ENCODE measurements around the gene IPO11. TPM values are rescaled to one million over a fixed set of nuclear protein-coding genes. Genes with fewer than 3 reads are reported as not detected.

IPO11 gene
- total RNA-seq = 29.9 TPM
- long read RNA-seq, full-length matches to known transcripts = 21 of 41 reads
- long read RNA-seq, partial matches to known transcripts = 3 of 41 reads
- long read RNA-seq, other reads (novel, unspliced or antisense) = 17 of 41 reads

DNA sequence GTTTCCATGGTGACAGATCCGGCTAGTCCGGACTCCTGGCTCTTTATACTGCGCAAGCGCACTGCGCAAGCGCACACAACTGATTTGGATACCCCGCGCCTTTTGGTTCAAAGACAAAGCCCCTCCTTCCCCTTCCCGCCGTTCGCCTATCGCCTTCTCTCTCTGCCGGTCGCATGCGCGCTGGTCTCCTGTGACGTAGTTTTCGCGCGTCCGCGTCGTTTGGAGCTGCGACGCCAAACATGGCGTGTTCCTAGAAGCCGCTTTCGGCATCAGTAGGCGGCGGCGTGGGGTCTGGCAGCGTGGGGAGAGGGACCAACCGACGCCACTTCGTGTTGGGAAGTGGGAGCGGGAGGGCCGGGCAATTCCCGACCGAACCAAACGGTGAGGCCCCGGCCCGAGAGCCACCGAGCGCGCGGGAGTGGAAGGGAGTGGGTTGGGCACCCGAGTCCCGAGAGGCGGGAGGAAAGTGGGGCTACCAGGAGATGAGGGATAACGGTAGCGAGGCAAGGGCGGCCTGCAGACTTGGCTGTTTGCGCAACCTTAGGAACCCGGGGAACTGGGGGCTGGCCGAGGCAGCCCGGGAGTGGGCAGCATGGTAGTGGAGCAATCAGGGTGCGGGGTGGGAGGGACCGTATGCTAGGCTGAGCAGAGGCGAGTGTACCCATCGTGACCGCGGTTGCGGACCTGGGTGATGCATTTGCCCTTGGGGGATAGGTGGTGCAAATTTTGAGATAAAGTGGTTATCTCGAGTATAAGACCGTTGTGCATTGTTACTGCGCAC lies at the start of gene IPO11:
Gene IPO11, plus strand, starts transcription at position 215 of the 781 bp plus-strand sequence. CDS start 24,517 bp downstream, outside the sequence.
- peak; percentile 99 for ATAC-seq (ENCODE audit: poor library complexity)
- peak; percentile 99 for DNase-seq
- intact Hi-C loops (cut with DNase I) = no loop called here

GRCh38 chr5:62369039-62369438 lies 43.5 kb upstream of the IPO11 start:
- DNase-seq (no peak), ATAC-seq (ENCODE audit: poor library complexity) (no peak)

DNA sequence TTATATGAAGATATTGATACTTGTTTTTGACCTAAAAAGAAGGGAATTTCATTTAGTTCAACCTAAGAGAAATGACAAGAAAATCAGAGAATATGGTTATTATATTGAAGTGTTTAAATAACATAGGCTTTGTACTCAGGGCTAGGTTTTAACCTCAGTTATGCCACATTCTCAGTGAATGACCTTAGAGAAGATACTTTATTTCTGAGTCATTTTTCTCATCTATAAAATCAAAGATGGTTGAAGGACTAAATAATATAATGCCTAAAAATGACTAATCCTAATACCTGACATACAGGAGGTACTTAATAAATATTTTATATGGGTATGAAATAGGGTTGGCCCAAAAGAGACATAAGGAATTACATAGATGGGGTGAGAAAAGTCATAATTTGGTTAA lies 41.2 kb upstream of the IPO11 start:
- DNase-seq = no peak
- ATAC-seq (ENCODE audit: poor library complexity) = no peak
- intact Hi-C loops (cut with DNase I) = no loop called here

More at GRCh38 chr5:62369039-62369438, 43.5 kb upstream of the IPO11 start:
- intact Hi-C loops (cut with DNase I) = no loop called here

DNA sequence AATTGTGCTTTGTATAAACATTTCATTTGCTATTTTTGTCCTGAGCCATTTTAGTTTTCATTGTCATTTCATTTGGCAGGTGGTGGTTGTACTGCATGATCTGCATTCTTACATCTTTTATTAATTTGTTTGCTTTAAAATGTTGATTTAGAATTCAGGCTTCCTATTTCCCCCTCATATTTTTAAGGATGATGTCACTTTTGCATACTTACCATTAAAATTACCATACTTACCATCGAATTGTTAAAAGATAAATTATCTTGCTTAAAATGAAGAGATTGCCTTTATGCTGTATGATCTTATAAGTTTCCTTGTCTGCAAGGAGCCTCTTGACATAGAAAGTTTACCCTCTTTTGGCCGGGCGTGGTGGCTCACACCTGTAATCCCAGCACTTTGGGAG lies 40.0 kb upstream of the IPO11 start:
- DNase-seq = no peak
- intact Hi-C loops (cut with DNase I) = no loop called here
- ATAC-seq (ENCODE audit: poor library complexity) = no peak

- no peak for ATAC-seq (ENCODE audit: poor library complexity)
- intact Hi-C loops (cut with DNase I) = no loop called here
These were observed 39.2 kb upstream of the IPO11 start for GRCh38 chr5:62373382-62373781.

DNA sequence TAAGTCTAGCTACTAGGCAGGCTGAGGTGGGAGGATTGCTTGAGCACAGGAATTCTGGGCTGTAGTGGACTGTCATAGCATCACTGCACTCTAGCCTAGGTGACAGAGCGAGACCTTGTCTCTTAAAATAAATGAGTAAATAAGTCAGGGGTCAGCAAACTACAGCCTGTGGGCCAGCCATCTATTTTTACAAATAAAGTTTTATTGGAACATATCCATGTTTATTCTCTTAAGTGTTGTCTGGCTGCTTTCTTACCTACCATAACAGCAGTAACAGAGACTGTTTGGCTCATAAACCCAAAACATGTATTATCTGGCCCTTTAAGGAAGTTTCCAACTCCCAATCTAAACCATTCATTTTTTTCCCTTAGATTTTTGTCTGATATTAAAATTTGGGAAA lies 38.5 kb upstream of the IPO11 start:
- DNase-seq = no peak
- no peak for ATAC-seq (ENCODE audit: poor library complexity)
- intact Hi-C loops (cut with DNase I) = no loop called here

More at GRCh38 chr5:62373382-62373781, 39.2 kb upstream of the IPO11 start:
- DNase-seq = no peak

GRCh38 chr5:62375627-62376026 lies 36.9 kb upstream of the IPO11 start:
- intact Hi-C loops (cut with DNase I) = no loop called here
- DNase-seq = no peak
- no peak for ATAC-seq (ENCODE audit: poor library complexity)

DNA sequence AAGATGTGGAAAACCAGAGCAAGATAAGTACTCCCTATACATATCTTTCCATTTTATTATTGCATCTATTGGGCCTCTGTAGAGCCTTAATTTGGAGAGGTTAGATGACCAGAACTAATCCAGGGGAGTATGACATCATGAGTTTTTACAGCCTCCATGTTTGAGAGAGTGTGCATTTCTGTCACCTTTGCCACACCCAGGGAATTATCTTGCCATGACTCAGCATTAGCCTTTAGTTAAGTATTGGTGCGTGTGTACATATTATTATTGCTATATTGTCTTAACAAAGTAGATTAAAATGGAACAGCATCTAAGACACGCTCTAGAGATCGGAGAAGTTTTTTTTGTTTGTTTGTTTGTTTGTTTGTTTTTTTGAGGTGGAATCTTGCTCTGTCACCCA lies 36.5 kb upstream of the IPO11 start:
- intact Hi-C loops (cut with DNase I) = no loop called here
- ATAC-seq (ENCODE audit: poor library complexity) (no peak), DNase-seq (no peak)

- intact Hi-C loops (cut with DNase I) = no loop called here
- ATAC-seq (ENCODE audit: poor library complexity) = no peak
These were observed 27.4 kb upstream of the IPO11 start for GRCh38 chr5:62385131-62385530.

DNA sequence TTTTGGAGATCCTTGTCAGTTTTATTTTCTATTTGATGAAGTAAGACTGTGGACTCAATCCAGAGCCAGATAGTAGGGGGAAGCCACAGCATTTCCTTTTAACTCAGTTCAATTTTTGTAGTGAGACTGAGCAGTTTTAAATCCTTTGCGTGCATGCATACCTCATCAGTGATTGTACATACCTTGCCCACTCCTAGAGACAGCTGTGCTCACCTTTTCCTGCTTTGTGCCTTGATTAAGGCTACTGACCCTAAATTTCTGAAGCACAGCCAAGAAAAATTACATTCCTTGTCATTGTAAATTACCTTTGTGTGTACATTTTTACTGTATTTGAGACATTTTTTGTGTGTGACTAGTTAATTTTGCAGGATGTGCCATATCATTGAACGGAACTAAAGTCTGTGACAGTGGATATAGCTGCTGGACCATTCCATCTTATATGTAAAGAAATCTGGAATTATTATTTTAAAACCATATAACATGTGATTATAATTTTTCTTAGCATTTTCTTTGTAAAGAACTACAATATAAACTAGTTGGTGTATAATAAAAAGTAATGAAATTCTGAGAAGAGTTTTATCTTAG lies 26.7 kb upstream of the IPO11 start:
- no peak for DNase-seq
- peak; percentile 17 for ATAC-seq (ENCODE audit: poor library complexity)
- intact Hi-C loops (cut with DNase I) = no loop called here

More at GRCh38 chr5:62385131-62385530, 27.4 kb upstream of the IPO11 start:
- DNase-seq = no peak

- peak; percentile 82 for ATAC-seq (ENCODE audit: poor library complexity)
- DNase-seq = no peak
- intact Hi-C loops (cut with DNase I) = no loop called here
These were observed 25.7 kb upstream of the IPO11 start for GRCh38 chr5:62386824-62387223.

DNA sequence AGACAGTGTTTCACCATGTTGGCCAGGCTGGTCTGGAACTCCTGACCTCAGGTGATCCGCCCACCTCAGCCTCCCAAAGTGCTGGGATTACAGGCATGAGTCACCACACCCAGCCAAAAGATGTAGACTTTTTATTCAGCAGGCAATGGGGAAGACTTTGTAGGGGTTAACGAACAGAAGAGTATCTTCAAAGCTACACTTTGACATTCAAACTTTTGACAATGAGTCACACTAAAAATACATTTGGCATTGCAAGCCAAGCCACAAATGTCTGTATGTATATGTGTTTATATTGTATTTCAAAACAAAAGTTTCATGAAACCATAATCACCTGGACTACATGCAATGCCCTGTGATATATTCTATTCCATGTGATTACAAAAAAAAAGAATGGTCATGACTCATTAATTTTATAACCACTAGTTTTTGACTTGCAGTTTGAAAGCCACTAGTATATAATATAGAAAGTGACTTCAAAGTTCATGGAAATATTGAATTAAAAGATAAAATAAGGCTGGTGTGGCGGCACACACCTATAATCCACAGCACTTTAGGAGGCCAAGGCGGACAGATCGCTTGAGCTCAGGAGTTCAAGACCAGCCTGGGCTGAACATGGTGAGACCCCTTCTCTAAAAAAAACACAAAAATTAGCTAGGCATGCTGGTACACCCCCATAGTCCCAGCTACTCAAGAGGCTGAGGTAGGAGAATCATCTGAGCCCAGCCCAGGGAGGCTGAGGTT lies 17.2 kb upstream of the IPO11 start:
- intact Hi-C loops (cut with DNase I) = no loop called here
- DNase-seq (no peak), ATAC-seq (ENCODE audit: poor library complexity) (no peak)

DNA sequence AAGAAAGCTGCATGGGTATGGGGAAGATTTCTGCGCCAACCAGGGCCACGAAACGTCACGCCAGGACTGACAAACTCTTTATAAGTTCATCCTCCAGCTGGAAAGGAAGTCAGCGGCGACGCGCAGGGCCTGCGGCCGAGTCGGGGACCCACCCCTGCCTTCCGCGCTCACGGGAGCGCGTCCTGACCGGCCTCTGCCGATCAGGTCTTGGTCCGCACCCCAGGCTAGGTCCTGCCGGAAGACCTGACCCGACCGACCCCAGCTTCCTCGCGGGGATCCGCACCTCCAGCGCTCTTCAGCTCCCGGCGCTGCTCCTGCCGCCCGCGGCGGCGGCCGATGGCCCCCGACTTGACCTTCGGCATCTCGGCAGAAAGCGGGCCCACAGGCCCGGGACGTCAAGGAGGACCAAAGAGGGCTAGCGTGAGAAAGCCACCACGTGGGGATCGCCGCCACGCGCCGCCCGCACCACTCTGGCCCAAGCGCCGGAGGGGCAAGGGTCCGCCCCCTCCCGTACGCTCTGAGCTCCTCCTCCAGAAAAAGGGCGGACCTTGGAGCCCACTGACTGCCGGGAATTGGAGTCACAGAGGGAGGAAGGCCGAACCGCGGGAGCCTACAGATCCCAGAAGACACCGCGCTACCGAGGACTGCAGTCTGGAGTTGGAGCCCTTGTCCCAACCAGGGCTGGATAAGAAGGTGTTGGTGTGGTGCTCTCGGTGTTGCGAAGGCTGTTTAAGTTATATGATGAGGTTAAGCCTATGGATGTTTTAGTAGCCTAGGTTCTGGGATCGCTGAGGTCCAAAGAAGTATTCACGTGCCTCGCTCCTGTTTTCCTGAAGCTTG lies 8.9 kb upstream of the IPO11 start, which contains the start of gene DIMT1:
Gene DIMT1, minus strand, starts transcription at position 495 of the 840 bp plus-strand sequence. Its CDS starts 133 bp downstream, at position 362.
- ATAC-seq (ENCODE audit: poor library complexity) (peak; percentile 99), DNase-seq (peak; percentile 97)
- intact Hi-C loops (cut with DNase I) = no loop called here

GRCh38 chr5:62413711-62414110 lies 1.1 kb downstream of the IPO11 start:
- ATAC-seq (ENCODE audit: poor library complexity) = no peak
- intact Hi-C loops (cut with DNase I) = no loop called here
- DNase-seq = no peak

DNA sequence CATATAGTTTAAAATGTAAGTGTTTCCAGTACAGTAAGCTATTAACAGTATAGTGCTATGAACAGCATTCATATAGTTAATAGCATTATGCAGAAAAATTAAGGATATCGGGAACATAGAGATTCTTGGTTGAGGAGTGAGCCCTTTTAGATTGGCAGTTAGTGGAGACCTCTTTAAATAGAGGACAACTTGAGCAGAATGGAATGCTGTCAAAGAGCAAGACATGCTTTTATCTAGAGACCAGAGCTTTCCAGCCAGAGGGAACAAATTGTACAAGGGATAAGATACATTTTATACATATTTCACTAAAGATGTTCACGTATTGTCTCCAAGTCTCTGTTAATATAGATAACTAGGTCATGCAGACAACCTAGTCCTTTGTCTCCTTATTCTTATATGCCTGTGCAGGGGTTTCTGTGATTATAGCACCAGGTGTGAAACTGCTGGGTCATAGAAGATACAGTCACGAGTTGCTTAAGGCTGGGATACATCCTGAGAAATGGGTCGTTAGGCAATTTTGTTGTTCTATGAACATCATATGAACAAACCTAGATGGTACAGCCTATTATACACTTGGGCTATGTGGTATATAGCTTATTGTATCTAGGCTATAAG lies 6.0 kb downstream of the IPO11 start:
- ATAC-seq (ENCODE audit: poor library complexity) (peak; percentile 84), DNase-seq (no peak)
- intact Hi-C loops (cut with DNase I) = no loop called here

DNA sequence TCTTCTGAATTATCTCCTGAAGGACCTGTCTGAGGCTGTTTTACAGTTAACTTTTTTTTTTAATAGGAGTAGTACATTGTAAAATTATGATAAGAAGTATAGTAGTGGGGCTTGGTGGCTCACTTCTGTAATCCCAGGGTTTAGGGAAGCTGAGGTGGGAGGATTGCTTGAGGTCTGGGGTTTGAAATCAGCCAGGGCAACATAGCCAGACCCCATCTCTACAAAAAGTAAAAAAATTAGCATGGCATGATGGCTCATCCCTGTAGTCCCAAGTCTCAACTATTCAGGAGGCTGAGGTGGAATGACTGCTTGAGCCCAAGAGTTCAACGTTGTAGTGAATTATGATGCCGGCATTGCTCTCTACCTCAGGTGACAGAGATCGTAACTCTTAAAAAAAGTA lies 7.0 kb downstream of the IPO11 start:
- DNase-seq (no peak), ATAC-seq (ENCODE audit: poor library complexity) (no peak)
- intact Hi-C loops (cut with DNase I) = no loop called here

- ATAC-seq (ENCODE audit: poor library complexity) = no peak
- intact Hi-C loops (cut with DNase I) = no loop called here
These were observed 8.9 kb downstream of the IPO11 start for GRCh38 chr5:62421414-62421813.

DNA sequence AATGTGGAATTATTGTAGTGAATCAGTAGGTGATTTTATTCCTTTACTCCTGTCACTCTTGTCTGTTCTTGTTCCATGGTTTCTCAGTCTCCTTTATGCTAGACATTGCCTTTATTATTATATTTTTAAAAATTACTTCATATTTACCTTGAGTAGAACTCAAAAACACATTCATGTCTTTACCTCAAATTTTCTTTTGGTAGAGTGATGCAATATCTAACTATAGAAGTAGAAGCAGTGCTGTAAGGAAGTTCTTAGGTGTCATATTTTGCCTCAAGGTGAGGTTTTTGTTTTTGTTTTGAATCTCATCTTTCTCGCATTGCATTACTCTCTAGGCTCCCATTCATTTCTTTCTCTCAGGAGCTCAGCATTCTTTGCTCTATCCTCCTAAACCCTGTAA lies 12.2 kb downstream of the IPO11 start:
- DNase-seq (no peak), ATAC-seq (ENCODE audit: poor library complexity) (no peak)
- intact Hi-C loops (cut with DNase I) = no loop called here

More at GRCh38 chr5:62421414-62421813, 8.9 kb downstream of the IPO11 start:
- DNase-seq = no peak

All from Right ventricle myocardium superior (tissue), 1 donor.